HG03571 (cell line): ENCODE results near the gene DHFR2.

Experiments
- ATAC-seq: cut with Tn5 transposase; IDR thresholded peaks from one replicate; pipeline ENCODE4 v1.9.1; 2021; ENCODE audit not compliant: unreplicated experiment

DHFR2 gene

GRCh38 chr3:94008253-94008652 is 54.5 kb downstream of the DHFR2 start:
- ATAC-seq, result no peak
